Measurements from ENCODE around the gene ARHGAP15. TPM values are rescaled to one million over a fixed set of nuclear protein-coding genes. Genes with fewer than 3 reads are reported as not detected.

ARHGAP15 gene
- total RNA-seq, 1 experiment from 2014 or later: 0.42 TPM

- no peak overlapping the region for H3K9ac ChIP-seq (ENCODE audit: low read length)
- intact Hi-C loops (cut with micrococcal nuclease): no loop called here
- no TSS peak for BruUV-seq (replicated peaks)
- no peaks in the 10 kb centered on the region for H3K4me1 ChIP-seq (ENCODE audit: control insufficient read depth in 1 of 2, insufficient read depth in 2 of 2, low read length in 2 of 2)
- no peaks in the 10 kb centered on the region for H3K9me3 ChIP-seq (ENCODE audit: control insufficient read depth in 1 of 2, insufficient read depth in 1 of 2, low read depth in 1 of 2, low read length in 2 of 2)
- no peak overlapping the region for H3K4me2 ChIP-seq (ENCODE audit: low read length)
- no peaks in the 10 kb centered on the region for H3K79me2 ChIP-seq (ENCODE audit: insufficient read depth, low read length)
- no peak overlapping the region for H2AFZ ChIP-seq (ENCODE audit: low read depth, low read length, poor library complexity, severe bottlenecking)
- H3K27me3 ChIP-seq (ENCODE audit: insufficient read depth, low read length): no peaks in the 10 kb centered on the region
- H3K9me2 ChIP-seq (ENCODE audit: insufficient read depth): no peaks in the 10 kb centered on the region
- RAD21 ChIA-PET (ENCODE audit: low non-redundant PET in 1 of 2, low total read pairs in 2 of 2, uncharacterized antibody in 2 of 2, unreplicated experiment in 2 of 2): no interaction called here
- no peak for TF ChIP-seq ELF1 (IDR thresholded peaks at IDR 0.05; ENCODE audit: borderline replicate concordance, low read depth)
- TF ChIP-seq EZH2phosphoT487 (IDR thresholded peaks at IDR 0.05; ENCODE audit: borderline replicate concordance): no peak
- no peak for ATAC-seq
- no peaks in the 10 kb centered on the region for H3K36me3 ChIP-seq (ENCODE audit: control insufficient read depth in 1 of 2, insufficient read depth in 2 of 2, low read length in 2 of 2)
- DNase-seq (ENCODE audit: low read depth, low spot score): no peak
- POLR2A ChIA-PET: no interaction called here
- H3K4me3 ChIP-seq (replicated peaks in 1 of 2; ENCODE audit: low read depth in 1 of 2, low read length in 2 of 2): no peak overlapping the region
- CTCF ChIA-PET: no interaction called here
- H3K27ac ChIP-seq (ENCODE audit: low read depth, low read length): no peak overlapping the region
- no peaks in the 10 kb centered on the region for H4K20me1 ChIP-seq (ENCODE audit: insufficient read depth)
Measured at GRCh38 chr2:143732871-143733270, 603.7 kb downstream of the ARHGAP15 start.

- ATAC-seq (no peak), DNase-seq (ENCODE audit: low read depth, low spot score) (no peak)
- Histone ChIP-seq H3K4me3 (replicated peaks in 1 of 2; ENCODE audit: low read depth in 1 of 2, low read length in 2 of 2) (no peak overlapping the region), H3K36me3 (ENCODE audit: control insufficient read depth in 1 of 2, insufficient read depth in 2 of 2, low read length in 2 of 2) (no peaks in the 10 kb centered on the region), H3K79me2 (ENCODE audit: insufficient read depth, low read length) (no peaks in the 10 kb centered on the region), H3K4me2 (ENCODE audit: low read length) (no peak overlapping the region), H4K20me1 (ENCODE audit: insufficient read depth) (no peaks in the 10 kb centered on the region), H2AFZ (ENCODE audit: low read depth, low read length, poor library complexity, severe bottlenecking) (no peak overlapping the region), H3K9me3 (ENCODE audit: control insufficient read depth in 1 of 2, insufficient read depth in 1 of 2, low read depth in 1 of 2, low read length in 2 of 2) (no peaks in the 10 kb centered on the region), H3K4me1 (ENCODE audit: control insufficient read depth in 1 of 2, insufficient read depth in 2 of 2, low read length in 2 of 2) (no peaks in the 10 kb centered on the region), H3K9me2 (ENCODE audit: insufficient read depth) (no peaks in the 10 kb centered on the region), H3K27ac (ENCODE audit: low read depth, low read length) (no peak overlapping the region), H3K9ac (ENCODE audit: low read length) (no peak overlapping the region), H3K27me3 (ENCODE audit: insufficient read depth, low read length) (no peaks in the 10 kb centered on the region)
- ChIA-PET RAD21 (ENCODE audit: low non-redundant PET in 1 of 2, low total read pairs in 2 of 2, uncharacterized antibody in 2 of 2, unreplicated experiment in 2 of 2) (no interaction called here), CTCF (no interaction called here), POLR2A (no interaction called here)
- no TSS peak for BruUV-seq (replicated peaks)
- TF ChIP-seq SIN3A (IDR thresholded peaks at IDR 0.05; ENCODE audit: low read depth): no peak
- no peak for TF ChIP-seq FOSL1 (IDR thresholded peaks at IDR 0.05; ENCODE audit: low read depth)
- intact Hi-C loops (cut with micrococcal nuclease): no loop called here
Measured at GRCh38 chr2:143734507-143734906, 605.3 kb downstream of the ARHGAP15 start.

- no peak overlapping the region for H2AFZ ChIP-seq (ENCODE audit: low read depth, low read length, poor library complexity, severe bottlenecking)
- POLR2A ChIA-PET: no interaction called here
- CTCF ChIA-PET: no interaction called here
- intact Hi-C loops (cut with micrococcal nuclease): no loop called here
- no TSS peak for BruUV-seq (replicated peaks)
- no peak overlapping the region for H3K9ac ChIP-seq (ENCODE audit: low read length)
- no peaks in the 10 kb centered on the region for H3K79me2 ChIP-seq (ENCODE audit: insufficient read depth, low read length)
- no peak overlapping the region for H3K4me2 ChIP-seq (ENCODE audit: low read length)
- DNase-seq (ENCODE audit: low read depth, low spot score) (no peak), ATAC-seq (no peak)
- H3K36me3 ChIP-seq (ENCODE audit: control insufficient read depth in 1 of 2, insufficient read depth in 2 of 2, low read length in 2 of 2): no peaks in the 10 kb centered on the region
- H3K27ac ChIP-seq (ENCODE audit: low read depth, low read length): no peak overlapping the region
- no peak overlapping the region for H3K4me3 ChIP-seq (replicated peaks in 1 of 2; ENCODE audit: low read depth in 1 of 2, low read length in 2 of 2)
- no peaks in the 10 kb centered on the region for H3K9me3 ChIP-seq (ENCODE audit: control insufficient read depth in 1 of 2, insufficient read depth in 1 of 2, low read depth in 1 of 2, low read length in 2 of 2)
- RAD21 ChIA-PET (ENCODE audit: low non-redundant PET in 1 of 2, low total read pairs in 2 of 2, uncharacterized antibody in 2 of 2, unreplicated experiment in 2 of 2): no interaction called here
- no peaks in the 10 kb centered on the region for H4K20me1 ChIP-seq (ENCODE audit: insufficient read depth)
- no peaks in the 10 kb centered on the region for H3K27me3 ChIP-seq (ENCODE audit: insufficient read depth, low read length)
- H3K4me1 ChIP-seq (ENCODE audit: control insufficient read depth in 1 of 2, insufficient read depth in 2 of 2, low read length in 2 of 2): no peaks in the 10 kb centered on the region
- H3K9me2 ChIP-seq (ENCODE audit: insufficient read depth): no peaks in the 10 kb centered on the region
- no peak for TF ChIP-seq SP1 (IDR thresholded peaks at IDR 0.05; ENCODE audit: low read depth)
- TF ChIP-seq JUND (IDR thresholded peaks at IDR 0.05): no peak
- no peak for TF ChIP-seq POLR2AphosphoS5 (IDR thresholded peaks at IDR 0.05; ENCODE audit: low read depth, low read length)
- TF ChIP-seq, protein P1, sequence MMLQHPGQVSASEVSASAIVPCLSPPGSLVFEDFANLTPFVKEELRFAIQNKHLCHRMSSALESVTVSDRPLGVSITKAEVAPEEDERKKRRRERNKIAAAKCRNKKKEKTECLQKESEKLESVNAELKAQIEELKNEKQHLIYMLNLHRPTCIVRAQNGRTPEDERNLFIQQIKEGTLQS (IDR thresholded peaks at IDR 0.05): no peak
- no peak for TF ChIP-seq CEBPB (IDR thresholded peaks at IDR 0.05; ENCODE audit: low read depth)
- no peak for TF ChIP-seq REST (IDR thresholded peaks at IDR 0.05; ENCODE audit: low read depth)
- no peak for TF ChIP-seq ZNF274 (IDR thresholded peaks at IDR 0.05; ENCODE audit: low read depth, low read length)
Measured at GRCh38 chr2:143736904-143737303, 607.7 kb downstream of the ARHGAP15 start.
